ENCODE measurements around the gene RGR.

DNA sequence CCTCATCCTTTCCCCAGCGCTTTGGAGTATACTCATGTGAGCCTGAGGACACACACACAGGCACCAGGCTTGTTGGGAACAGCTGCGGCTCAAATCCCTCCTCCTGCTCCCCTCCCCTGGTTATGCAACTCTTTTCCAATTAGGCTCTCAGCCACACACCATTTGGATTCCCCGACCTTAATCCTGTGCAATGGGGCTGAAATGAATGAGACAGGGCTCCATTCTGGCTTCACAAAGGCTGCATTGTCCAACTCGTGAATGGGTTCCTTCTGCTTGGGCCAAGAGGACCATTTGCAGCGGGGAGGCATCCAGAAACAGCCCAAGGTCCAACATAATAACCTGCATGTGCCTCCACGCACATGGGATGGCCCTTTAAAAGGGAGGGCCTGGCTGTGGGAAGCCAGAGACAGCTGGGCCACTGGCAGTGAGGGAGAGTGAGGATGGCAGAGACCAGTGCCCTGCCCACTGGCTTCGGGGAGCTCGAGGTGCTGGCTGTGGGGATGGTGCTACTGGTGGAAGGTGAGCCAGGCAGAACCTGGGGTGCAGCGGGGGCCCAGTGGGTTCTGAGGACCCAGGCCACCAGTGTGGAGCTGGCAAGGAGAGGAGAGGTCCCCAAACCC, at the start of gene RGR:
- TF ChIP-seq, protein P1, sequence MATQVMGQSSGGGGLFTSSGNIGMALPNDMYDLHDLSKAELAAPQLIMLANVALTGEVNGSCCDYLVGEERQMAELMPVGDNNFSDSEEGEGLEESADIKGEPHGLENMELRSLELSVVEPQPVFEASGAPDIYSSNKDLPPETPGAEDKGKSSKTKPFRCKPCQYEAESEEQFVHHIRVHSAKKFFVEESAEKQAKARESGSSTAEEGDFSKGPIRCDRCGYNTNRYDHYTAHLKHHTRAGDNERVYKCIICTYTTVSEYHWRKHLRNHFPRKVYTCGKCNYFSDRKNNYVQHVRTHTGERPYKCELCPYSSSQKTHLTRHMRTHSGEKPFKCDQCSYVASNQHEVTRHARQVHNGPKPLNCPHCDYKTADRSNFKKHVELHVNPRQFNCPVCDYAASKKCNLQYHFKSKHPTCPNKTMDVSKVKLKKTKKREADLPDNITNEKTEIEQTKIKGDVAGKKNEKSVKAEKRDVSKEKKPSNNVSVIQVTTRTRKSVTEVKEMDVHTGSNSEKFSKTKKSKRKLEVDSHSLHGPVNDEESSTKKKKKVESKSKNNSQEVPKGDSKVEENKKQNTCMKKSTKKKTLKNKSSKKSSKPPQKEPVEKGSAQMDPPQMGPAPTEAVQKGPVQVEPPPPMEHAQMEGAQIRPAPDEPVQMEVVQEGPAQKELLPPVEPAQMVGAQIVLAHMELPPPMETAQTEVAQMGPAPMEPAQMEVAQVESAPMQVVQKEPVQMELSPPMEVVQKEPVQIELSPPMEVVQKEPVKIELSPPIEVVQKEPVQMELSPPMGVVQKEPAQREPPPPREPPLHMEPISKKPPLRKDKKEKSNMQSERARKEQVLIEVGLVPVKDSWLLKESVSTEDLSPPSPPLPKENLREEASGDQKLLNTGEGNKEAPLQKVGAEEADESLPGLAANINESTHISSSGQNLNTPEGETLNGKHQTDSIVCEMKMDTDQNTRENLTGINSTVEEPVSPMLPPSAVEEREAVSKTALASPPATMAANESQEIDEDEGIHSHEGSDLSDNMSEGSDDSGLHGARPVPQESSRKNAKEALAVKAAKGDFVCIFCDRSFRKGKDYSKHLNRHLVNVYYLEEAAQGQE (IDR thresholded peaks at IDR 0.05; ENCODE audit: unreplicated experiment), result no peak
- TF ChIP-seq, protein P2, sequence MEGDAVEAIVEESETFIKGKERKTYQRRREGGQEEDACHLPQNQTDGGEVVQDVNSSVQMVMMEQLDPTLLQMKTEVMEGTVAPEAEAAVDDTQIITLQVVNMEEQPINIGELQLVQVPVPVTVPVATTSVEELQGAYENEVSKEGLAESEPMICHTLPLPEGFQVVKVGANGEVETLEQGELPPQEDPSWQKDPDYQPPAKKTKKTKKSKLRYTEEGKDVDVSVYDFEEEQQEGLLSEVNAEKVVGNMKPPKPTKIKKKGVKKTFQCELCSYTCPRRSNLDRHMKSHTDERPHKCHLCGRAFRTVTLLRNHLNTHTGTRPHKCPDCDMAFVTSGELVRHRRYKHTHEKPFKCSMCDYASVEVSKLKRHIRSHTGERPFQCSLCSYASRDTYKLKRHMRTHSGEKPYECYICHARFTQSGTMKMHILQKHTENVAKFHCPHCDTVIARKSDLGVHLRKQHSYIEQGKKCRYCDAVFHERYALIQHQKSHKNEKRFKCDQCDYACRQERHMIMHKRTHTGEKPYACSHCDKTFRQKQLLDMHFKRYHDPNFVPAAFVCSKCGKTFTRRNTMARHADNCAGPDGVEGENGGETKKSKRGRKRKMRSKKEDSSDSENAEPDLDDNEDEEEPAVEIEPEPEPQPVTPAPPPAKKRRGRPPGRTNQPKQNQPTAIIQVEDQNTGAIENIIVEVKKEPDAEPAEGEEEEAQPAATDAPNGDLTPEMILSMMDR (conservative IDR thresholded peaks at IDR 0.05; ENCODE audit: low read depth in 2 of 2), result no peak
- no peak for TF ChIP-seq EZH2phosphoT487 (IDR thresholded peaks at IDR 0.05; ENCODE audit: unreplicated experiment)
- no peak for TF ChIP-seq STAT1 (IDR thresholded peaks at IDR 0.05; ENCODE audit: unreplicated experiment)
- TF ChIP-seq POLR2AphosphoS5 (IDR thresholded peaks at IDR 0.05; ENCODE audit: low read depth), result no peak
- TF ChIP-seq ETS1 (IDR thresholded peaks at IDR 0.05), result no peak
- TF ChIP-seq ZNF114 (CRISPR knock-in tag; IDR thresholded peaks at IDR 0.05), result no peak
- TF ChIP-seq EZH2 (IDR thresholded peaks at IDR 0.05; ENCODE audit: low read depth, unreplicated experiment), result no peak
- TF ChIP-seq, protein P3, sequence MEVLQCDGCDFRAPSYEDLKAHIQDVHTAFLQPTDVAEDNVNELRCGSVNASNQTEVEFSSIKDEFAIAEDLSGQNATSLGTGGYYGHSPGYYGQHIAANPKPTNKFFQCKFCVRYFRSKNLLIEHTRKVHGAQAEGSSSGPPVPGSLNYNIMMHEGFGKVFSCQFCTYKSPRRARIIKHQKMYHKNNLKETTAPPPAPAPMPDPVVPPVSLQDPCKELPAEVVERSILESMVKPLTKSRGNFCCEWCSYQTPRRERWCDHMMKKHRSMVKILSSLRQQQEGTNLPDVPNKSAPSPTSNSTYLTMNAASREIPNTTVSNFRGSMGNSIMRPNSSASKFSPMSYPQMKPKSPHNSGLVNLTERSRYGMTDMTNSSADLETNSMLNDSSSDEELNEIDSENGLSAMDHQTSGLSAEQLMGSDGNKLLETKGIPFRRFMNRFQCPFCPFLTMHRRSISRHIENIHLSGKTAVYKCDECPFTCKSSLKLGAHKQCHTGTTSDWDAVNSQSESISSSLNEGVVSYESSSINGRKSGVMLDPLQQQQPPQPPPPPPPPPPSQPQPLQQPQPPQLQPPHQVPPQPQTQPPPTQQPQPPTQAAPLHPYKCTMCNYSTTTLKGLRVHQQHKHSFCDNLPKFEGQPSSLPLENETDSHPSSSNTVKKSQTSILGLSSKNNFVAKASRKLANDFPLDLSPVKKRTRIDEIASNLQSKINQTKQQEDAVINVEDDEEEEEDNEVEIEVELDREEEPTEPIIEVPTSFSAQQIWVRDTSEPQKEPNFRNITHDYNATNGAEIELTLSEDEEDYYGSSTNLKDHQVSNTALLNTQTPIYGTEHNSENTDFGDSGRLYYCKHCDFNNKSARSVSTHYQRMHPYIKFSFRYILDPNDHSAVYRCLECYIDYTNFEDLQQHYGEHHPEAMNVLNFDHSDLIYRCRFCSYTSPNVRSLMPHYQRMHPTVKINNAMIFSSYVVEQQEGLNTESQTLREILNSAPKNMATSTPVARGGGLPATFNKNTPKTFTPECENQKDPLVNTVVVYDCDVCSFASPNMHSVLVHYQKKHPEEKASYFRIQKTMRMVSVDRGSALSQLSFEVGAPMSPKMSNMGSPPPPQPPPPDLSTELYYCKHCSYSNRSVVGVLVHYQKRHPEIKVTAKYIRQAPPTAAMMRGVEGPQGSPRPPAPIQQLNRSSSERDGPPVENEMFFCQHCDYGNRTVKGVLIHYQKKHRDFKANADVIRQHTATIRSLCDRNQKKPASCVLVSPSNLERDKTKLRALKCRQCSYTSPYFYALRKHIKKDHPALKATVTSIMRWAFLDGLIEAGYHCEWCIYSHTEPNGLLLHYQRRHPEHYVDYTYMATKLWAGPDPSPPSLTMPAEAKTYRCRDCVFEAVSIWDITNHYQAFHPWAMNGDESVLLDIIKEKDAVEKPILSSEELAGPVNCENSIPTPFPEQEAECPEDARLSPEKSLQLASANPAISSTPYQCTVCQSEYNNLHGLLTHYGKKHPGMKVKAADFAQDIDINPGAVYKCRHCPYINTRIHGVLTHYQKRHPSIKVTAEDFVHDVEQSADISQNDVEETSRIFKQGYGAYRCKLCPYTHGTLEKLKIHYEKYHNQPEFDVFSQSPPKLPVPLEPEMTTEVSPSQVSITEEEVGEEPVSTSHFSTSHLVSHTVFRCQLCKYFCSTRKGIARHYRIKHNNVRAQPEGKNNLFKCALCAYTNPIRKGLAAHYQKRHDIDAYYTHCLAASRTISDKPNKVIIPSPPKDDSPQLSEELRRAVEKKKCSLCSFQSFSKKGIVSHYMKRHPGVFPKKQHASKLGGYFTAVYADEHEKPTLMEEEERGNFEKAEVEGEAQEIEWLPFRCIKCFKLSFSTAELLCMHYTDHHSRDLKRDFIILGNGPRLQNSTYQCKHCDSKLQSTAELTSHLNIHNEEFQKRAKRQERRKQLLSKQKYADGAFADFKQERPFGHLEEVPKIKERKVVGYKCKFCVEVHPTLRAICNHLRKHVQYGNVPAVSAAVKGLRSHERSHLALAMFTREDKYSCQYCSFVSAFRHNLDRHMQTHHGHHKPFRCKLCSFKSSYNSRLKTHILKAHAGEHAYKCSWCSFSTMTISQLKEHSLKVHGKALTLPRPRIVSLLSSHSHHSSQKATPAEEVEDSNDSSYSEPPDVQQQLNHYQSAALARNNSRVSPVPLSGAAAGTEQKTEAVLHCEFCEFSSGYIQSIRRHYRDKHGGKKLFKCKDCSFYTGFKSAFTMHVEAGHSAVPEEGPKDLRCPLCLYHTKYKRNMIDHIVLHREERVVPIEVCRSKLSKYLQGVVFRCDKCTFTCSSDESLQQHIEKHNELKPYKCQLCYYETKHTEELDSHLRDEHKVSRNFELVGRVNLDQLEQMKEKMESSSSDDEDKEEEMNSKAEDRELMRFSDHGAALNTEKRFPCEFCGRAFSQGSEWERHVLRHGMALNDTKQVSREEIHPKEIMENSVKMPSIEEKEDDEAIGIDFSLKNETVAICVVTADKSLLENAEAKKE (CRISPR knock-in tag; IDR thresholded peaks at IDR 0.05), result no peak
